Measurements from ENCODE around the gene ZFYVE1.
"Not testable (repeated sequence)": the region's sequence is repeated elsewhere in the genome, so short reads cannot be mapped to it uniquely, and the experiment has no call there.

The ZFYVE1 gene

DNA sequence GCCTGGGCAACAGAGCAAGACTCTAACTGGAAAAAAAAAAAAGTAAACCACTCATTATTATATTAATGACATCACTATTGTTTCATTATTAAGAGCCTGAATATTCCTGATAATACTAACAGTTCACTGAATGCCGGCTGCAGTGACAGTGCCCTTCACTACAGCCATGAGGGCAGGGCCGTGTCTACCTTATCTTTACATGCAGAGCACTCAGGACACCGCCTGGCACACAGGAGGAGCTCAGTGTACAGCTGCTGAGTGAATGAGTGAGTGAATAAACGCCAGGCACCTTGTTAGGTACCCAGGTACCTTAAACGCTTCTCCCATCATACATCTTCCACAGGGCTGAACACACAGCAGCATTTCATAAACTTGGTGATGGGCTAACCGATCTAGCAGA is 23.2 kb downstream of the ZFYVE1 start:
- no peak for DNase-seq (ENCODE audit: low read depth in 1 of 2, low spot score in 1 of 2)

- no peak for DNase-seq (ENCODE audit: low read depth in 1 of 2, low spot score in 1 of 2)
Measured at GRCh38 chr14:73000073-73000472, 26.8 kb downstream of the ZFYVE1 start.

GRCh38 chr14:72999316-72999715 is 27.6 kb downstream of the ZFYVE1 start:
- no peak for DNase-seq (ENCODE audit: low read depth in 1 of 2, low spot score in 1 of 2)

DNA sequence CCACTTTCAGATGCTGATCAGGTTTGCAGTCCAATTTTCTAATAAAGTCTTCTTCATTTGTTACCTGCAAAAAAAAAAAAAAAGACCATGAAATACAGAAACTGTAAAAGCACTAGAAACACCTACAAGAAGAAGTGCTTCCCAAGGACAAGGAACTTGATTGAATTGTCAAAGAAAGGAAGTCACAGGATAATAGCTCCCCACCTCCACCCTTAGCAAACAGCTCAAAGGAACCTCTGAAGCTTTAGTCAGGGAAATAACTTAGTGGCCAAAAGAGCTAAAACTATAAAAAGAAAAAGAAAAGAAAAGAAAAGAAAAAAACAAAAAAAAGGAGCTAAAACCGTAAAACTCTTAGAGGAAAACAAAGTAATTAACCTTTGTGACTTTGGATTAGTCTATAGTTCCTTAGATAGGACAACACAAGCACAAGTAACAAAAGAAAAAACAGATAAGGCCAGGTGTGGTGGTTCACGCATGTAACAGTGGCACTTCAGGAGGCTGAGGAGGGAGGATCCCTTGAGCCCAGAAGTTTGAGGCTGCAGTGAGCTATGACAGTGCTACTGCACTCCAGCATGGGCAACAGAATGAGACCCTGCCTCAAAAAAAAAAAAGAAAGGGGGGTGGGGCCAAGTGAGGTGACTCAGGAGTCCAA is 28.5 kb downstream of the ZFYVE1 start:
- no peak for DNase-seq (ENCODE audit: low read depth in 1 of 2, low spot score in 1 of 2)

DNA sequence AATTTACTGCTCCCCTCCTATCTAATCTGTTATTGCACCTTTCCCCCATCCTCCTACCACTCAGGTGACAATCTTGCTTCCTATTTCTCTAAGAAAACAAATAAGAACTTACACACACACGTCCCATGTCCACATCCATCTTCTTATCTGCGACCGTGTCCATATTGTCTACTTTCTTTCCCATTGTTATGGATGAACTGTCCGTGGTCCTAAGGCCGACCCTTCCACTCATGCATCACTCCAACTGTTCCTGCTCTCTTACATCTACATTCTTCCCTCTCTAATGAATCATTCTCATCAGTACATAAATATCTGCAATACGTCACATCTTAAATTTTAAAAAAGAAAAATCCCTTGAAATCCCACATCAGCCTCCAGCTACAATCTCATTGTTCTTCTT is 30.0 kb downstream of the ZFYVE1 start:
- no peak for DNase-seq (ENCODE audit: low read depth in 1 of 2, low spot score in 1 of 2)

- DNase-seq (ENCODE audit: low read depth in 1 of 2, low spot score in 1 of 2): no peak
Measured at GRCh38 chr14:72990171-72990570, 36.7 kb downstream of the ZFYVE1 start.

- no peak for DNase-seq (ENCODE audit: low read depth in 1 of 2, low spot score in 1 of 2)
Measured at GRCh38 chr14:72986857-72987256, 40.0 kb downstream of the ZFYVE1 start.

DNA sequence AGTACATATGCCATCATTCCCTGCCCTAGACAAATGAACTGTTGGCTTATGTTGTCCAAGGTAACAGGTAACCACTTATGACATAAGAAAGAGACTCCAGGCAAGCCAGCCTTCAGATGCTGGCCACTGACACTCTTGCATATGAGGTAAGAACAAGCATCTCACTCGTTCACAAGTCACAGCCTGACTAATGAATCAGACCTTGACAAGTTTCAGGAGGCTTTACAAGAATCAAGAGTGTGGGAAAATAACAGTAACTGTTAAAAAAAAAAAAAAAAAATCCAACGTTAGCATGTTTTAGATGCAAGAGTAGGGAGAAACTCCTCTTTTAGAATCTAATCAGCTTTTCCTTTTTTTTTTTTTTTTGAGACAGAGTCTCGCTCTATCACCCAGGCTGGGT is 40.7 kb downstream of the ZFYVE1 start:
- DNase-seq (ENCODE audit: low read depth in 1 of 2, low spot score in 1 of 2): no peak

DNA sequence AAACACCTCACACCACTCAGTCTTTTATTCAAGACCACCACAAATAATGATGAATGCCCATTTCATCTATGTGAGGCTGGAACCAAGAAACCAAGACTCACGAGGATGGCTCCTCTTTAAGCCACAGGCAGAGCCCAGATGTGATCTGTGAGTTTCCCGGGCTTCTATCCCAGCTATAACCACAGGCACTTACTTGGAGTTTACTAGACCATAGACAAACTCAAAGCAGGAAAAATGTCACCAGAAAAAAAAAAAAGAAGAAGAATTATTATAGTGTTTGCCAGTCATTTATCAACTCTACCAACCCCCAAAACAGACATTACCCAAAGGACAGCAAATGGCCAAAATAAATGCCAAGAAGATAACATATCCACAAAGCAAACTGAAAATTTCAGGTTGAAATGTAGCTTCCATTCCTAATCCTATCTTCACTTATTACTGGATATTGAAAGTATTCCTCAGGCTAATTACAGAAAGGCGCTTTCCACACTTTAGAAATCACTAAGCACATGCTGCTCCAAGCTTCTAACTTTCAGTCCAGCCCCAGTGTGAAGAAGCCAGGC is 44.7 kb downstream of the ZFYVE1 start:
- no peak for DNase-seq (ENCODE audit: low read depth in 1 of 2, low spot score in 1 of 2)

- DNase-seq (ENCODE audit: low read depth in 1 of 2, low spot score in 1 of 2): no peak
Measured at GRCh38 chr14:72980863-72981262, 46.0 kb downstream of the ZFYVE1 start.

DNA sequence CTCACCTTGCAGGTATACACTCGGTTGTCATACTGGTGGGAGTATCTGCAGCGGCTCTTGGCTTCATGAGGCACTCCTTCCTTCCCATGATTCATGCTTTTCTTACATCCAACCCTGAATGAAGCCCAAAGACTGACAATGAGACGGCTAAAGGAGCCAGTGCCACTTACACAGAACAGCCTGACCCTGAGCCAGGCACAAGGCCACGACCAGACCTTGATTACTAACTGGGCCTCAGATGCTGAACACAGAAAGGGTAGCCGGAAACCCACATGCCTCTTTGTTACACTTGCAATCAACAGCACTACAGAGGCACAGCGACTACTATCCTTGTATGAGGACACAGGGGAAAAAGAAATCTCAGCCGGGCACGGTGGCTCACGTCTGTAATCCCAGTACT is 48.0 kb downstream of the ZFYVE1 start:
- no peak for DNase-seq (ENCODE audit: low read depth in 1 of 2, low spot score in 1 of 2)

- DNase-seq (ENCODE audit: low read depth in 1 of 2, low spot score in 1 of 2): no peak
Measured at GRCh38 chr14:72975770-72976169, 51.1 kb downstream of the ZFYVE1 start.

DNA sequence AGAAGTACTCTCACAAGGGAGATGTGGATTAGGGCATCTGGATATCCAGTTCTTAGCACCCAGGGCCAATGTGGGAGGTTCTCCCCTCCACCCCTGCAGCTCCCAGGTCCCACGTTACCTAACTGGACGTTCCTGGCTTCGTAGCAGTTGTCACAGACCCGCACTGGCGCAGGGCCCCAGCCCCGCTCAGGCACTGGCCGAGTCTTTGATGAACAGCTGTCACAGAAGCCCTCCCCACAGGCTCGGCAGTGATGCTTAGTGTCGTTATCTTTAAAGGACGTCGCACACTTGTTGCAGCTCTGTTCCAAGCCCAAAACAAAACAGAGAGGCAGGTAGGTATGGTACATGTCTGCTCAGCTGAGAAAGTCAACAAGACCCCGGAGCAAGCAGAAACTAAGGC is 52.2 kb downstream of the ZFYVE1 start:
- no peak for DNase-seq (ENCODE audit: low read depth in 1 of 2, low spot score in 1 of 2)

DNA sequence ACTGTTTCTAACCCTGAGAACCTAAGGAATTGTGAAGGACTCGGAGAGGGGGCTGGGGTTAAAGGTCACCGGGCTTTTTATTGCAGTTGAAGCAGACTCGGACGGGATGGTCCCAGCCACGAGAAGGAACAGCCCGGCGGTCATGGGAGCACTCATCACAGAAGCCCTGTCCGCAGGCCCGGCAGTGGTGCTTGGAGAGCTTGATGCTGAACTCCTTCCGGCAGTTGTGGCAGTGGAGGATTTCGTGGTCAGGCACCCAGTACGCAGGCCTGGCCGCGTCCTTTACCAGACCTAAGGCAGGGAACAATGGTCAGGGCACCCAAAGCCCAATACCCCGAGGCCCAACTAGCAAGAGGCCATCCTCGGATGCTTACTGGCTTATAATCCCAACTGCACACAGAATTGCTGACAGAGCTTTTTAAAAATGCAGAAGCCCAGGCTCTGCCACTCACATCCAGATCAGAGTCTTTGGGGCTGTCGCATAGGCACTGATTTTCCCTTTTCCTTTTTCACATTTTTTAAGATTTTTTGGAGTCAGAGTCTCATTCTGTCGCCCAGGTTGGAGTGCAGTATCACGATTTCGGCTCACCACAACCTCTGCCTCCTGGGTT is 56.0 kb downstream of the ZFYVE1 start:
- DNase-seq (ENCODE audit: low read depth in 1 of 2, low spot score in 1 of 2): no peak

DNA sequence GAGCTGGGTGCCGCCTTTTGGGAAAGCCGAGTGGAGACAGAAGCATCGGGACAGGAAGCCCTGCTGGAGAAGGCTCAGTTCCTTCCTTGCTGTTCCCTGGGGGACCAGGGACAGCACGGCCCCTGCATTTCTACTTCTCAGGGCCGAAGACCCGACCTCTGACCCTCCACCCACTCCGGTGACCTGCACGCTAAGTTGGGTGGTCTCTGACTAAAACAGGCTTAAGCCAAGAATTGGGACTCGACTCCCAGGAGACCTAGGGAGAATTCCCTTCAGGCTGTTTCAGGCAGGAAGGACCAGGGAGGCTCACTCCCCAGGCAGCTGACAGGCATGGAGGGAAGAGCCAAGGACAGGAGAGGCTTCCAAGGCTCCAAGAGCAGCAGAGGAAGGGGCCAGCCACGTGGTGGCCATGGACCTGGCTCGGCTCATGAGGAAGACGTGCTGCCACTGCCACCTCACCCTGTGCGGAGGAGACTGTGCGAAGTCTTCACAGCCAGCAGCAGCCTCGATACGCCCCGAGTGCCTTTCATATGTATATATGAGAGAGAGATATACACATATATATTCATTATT is 56.8 kb downstream of the ZFYVE1 start:
- no peak for DNase-seq (ENCODE audit: low read depth in 1 of 2, low spot score in 1 of 2)

- no peak for DNase-seq (ENCODE audit: low read depth in 1 of 2, low spot score in 1 of 2)
Measured at GRCh38 chr14:72968316-72968715, 58.6 kb downstream of the ZFYVE1 start.

GRCh38 chr14:72966038-72966437 is 60.9 kb downstream of the ZFYVE1 start:
- DNase-seq (ENCODE audit: low read depth in 1 of 2, low spot score in 1 of 2): no peak

- DNase-seq (ENCODE audit: low read depth in 1 of 2, low spot score in 1 of 2): no peak
Measured at GRCh38 chr14:72965249-72965648, 61.7 kb downstream of the ZFYVE1 start.

GRCh38 chr14:72962829-72963312 is 64.0 kb downstream of the ZFYVE1 start:
- no peak for DNase-seq (ENCODE audit: low read depth in 1 of 2, low spot score in 1 of 2)

DNA sequence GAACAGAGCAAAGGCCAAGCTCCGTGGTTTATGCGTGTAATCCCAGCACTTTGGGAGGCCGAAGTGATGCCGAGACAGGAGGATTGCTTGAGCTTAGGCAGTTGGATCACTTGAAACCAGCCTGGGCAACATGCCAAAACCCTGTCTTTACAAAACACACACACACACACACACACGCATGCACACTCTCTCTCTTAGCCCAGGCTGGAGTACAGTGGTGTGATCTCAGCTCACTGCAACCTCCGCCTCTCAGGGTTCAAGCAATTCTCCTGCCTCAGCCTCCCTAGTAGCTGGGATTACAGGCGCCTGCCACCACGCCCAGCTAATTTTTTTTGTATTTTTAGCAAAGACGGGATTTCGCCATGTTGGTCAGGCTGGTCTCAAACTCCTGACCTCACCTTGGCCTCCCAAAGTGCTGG is 64.6 kb downstream of the ZFYVE1 start:
- DNase-seq (ENCODE audit: low read depth in 1 of 2, low spot score in 1 of 2): not testable (repeated sequence)

DNA sequence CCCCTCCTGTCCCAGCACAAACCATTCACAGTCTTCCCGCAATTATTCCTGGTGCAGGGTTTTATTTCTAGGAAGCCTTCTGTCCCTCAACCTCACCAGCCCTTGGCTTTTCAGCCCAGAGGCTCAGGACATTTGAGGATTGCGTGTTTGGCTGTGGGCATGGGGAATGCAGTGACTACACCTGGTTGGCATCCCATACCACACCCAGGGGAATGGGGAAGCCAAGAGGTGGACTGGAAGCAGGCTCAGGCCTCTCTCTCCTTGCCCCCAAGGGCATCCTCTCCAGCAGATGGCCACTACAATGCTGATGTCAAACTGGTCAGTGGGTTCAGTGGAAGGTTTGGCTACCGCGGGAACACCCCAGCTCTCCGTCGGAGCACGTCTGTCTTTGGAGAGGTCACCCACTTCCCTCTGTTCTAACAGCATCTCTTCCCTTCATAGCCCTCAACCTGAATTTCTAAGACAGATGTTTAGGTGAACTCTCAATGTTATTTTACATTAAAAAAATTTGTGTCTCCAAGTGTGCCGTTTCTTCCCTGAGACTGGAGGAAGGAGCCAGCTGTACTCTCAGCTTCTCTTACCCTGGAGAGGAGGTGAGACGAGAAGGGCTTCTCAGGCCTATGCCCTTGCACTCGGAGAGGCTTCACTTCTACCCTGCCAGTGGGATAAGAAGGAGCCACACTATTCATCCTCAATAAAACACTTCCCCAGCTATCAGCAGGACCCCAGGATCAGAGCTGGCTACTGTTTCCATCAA is 65.1 kb downstream of the ZFYVE1 start:
- DNase-seq (ENCODE audit: low read depth in 1 of 2, low spot score in 1 of 2): no peak

DNA sequence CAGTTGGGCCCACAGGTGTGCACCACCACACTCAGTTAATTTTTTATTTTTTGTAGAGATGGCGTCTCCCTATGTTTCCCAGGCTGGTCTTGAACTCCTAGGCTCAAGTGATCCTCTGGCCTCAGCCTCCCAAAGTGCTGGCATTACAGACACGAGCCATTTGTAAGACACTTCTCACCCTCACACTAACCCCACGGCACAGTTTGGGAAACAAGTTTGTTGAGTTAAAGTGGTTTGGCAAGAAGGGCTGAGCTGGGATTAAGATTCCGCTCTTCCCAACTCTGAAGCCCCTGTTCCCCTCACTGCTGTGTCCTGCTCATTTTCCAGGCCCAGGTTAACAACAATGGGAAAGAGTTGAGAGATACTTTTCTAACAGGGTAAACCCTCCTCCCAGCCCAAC is 65.9 kb downstream of the ZFYVE1 start:
- not testable (repeated sequence) for DNase-seq (ENCODE audit: low read depth in 1 of 2, low spot score in 1 of 2)
